Measurements from ENCODE around the gene CHD2.
A peak's percentile ranks its signal among the peaks of the same experiment; 100 is the strongest.
"Not testable (repeated sequence)": the region's sequence is repeated elsewhere in the genome, so short reads cannot be mapped to it uniquely, and the experiment has no call there.

Gene CHD2

DNA sequence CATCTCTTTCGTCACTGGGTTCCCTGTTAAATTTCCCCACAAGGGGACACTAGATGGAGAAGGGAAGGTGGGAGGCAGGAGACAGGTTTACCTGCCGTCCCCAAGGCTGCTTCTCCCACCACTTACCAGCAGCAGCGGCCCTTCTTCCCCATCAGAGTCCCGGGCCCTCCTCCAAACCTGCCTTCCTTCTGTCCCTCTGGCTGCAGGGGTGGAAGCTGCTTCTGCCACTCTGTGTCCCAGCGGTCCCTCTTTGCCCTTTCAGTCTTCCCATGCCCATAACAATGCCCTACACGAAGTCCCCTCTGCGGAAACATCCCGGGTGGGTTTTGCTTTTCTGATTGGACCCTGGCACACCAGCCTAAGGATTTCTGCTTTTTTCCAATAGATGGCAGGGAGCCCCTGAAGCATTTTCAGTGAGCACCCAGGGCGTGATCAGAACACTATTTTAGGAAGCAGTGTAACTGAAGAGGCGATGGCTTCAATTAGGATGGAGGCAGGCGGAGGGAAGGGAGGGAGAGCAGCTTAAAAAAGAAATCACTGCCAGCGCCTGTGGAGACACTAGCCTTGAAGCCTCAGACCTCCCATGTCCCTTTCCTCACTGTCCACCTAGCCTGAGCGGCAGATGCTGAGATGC is 162.6 kb downstream of the CHD2 start:
- H3K27ac ChIP-seq (ENCODE audit: insufficient read depth in 1 of 2, low read depth in 1 of 2, low read length in 2 of 2, poor library complexity in 1 of 2, severe bottlenecking in 2 of 2); H3K4me3 ChIP-seq (ENCODE audit: control insufficient read depth in 1 of 7, extremely low read depth in 1 of 7, insufficient read depth in 4 of 7, low read depth in 2 of 7, low read length in 6 of 7); POLR2A ChIA-PET; H3K27me3 ChIP-seq (replicated peaks in 2 of 5; ENCODE audit: control insufficient read depth in 4 of 5, insufficient read depth in 5 of 5, low read length in 4 of 5); DNase-seq; H3K36me3 ChIP-seq (ENCODE audit: control insufficient read depth in 4 of 4, insufficient read depth in 4 of 4, low read length in 3 of 4); CTCF ChIA-PET; H3K9me3 ChIP-seq (ENCODE audit: control extremely low read depth in 1 of 5, control insufficient read depth in 4 of 5, insufficient read depth in 2 of 5, low read depth in 1 of 5, low read length in 4 of 5): not testable (repeated sequence)
- WGBS (ENCODE audit: insufficient coverage) = 87% methylated on average over 6 of the region's 13 CpGs
- H3K4me1 ChIP-seq (ENCODE audit: control extremely low read depth in 1 of 4, control insufficient read depth in 4 of 4, insufficient read depth in 4 of 4, low read length in 3 of 4) = peaks cover 0 to 44% (median 9%) of the 10 kb centered on the region in 4 experiments

DNA sequence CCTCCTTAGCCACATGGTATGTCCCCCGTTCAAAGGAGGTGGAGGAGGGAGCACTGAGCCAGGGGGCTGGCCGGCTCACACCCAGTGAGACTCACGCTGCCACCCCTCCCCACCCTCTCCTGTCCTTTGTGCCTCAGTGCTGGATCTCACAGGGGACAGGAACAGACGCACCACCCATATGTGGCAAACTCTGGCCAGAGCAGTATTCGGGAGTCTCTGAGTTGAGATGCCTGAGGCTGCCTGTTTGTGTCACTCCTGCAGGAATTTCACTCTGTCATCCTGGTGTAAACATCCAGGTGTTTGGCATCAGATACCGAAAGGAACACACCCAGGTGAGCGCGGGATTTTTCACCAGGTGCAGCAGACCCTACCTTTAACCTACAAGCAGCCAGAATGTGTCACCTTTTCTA is 163.1 kb downstream of the CHD2 start:
- Histone ChIP-seq H3K4me3 (ENCODE audit: control insufficient read depth in 1 of 7, extremely low read depth in 1 of 7, insufficient read depth in 4 of 7, low read depth in 2 of 7, low read length in 6 of 7) (no peak overlapping the region), H3K27ac (ENCODE audit: insufficient read depth in 1 of 2, low read depth in 1 of 2, low read length in 2 of 2, poor library complexity in 1 of 2, severe bottlenecking in 2 of 2) (no peak overlapping the region), H3K4me1 (ENCODE audit: control extremely low read depth in 1 of 4, control insufficient read depth in 4 of 4, insufficient read depth in 4 of 4, low read length in 3 of 4) (peaks cover 0 to 41% (median 9%) of the 10 kb centered on the region in 4 experiments), H3K36me3 (ENCODE audit: control insufficient read depth in 4 of 4, insufficient read depth in 4 of 4, low read length in 3 of 4) (no peaks in the 10 kb centered on the region), H3K27me3 (replicated peaks in 2 of 5; ENCODE audit: control insufficient read depth in 4 of 5, insufficient read depth in 5 of 5, low read length in 4 of 5) (no peaks in the 10 kb centered on the region), H3K9me3 (ENCODE audit: control extremely low read depth in 1 of 5, control insufficient read depth in 4 of 5, insufficient read depth in 2 of 5, low read depth in 1 of 5, low read length in 4 of 5) (no peaks in the 10 kb centered on the region)
- no peak for DNase-seq
- ChIA-PET POLR2A (interaction anchor here (1.1 kb wide), 1 partner anchor 25 kb away, joined by 3 read pairs; no protein-coding TSS in a partner anchor), CTCF (interaction anchor here (1.2 to 1.6 kb wide), 4 partner anchors 9 to 28 kb away, joined by 3 to 6 read pairs (median 5); no protein-coding TSS in a partner anchor)
- WGBS (ENCODE audit: insufficient coverage) = 92% methylated on average over 5 of the region's 8 CpGs

DNA sequence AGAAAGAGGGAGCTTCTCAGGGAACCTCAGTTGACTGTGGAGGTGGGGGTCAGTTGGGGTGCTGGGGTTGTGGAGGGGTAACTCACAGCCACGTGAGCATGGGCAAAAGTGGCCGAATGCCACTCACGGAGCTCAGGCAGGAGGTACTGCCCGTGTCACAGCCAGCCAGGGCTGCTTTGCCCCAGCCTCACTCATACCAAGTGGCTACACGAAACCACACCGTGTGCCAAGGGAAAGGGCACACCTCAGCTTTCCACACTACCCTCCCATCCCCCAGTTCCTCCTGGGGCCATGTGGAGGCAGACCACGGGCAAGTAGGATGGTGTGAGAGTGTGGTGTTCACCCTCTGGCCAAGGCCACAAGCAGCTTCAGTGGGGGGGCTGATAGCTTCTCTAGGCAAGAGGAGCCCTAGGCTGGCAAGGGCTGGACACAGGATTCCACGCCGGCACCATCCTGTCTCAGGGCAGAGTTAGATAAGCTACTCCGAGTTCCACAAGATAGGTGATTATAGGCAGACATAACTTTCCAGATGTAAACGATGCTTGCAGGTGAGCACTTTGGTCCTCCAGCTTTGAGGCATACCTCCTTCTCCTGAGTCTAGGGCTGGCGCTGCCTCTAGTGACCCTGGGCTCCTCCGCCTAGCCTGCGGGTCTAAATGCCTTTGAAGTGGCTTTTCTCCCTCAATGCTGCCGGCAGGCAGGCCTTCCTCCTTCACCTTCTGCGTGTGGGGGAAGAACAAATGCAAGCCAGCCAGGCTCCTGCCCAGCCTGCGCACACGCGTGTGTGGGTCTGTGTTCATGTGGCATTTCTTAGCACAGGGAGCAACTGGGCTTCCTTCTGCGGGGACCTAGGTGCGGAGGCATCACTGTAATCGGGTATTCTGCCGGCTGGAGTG is 163.9 kb downstream of the CHD2 start:
- Histone ChIP-seq H3K4me1 (ENCODE audit: control extremely low read depth in 1 of 4, control insufficient read depth in 4 of 4, insufficient read depth in 4 of 4, low read length in 3 of 4) (peaks cover 0 to 39% (median 9%) of the 10 kb centered on the region in 4 experiments), H3K36me3 (ENCODE audit: control insufficient read depth in 4 of 4, insufficient read depth in 4 of 4, low read length in 3 of 4) (no peaks in the 10 kb centered on the region), H3K27ac (ENCODE audit: insufficient read depth in 1 of 2, low read depth in 1 of 2, low read length in 2 of 2, poor library complexity in 1 of 2, severe bottlenecking in 2 of 2) (no peak overlapping the region), H3K9me3 (ENCODE audit: control extremely low read depth in 1 of 5, control insufficient read depth in 4 of 5, insufficient read depth in 2 of 5, low read depth in 1 of 5, low read length in 4 of 5) (no peaks in the 10 kb centered on the region), H3K4me3 (ENCODE audit: control insufficient read depth in 1 of 7, extremely low read depth in 1 of 7, insufficient read depth in 4 of 7, low read depth in 2 of 7, low read length in 6 of 7) (no peak overlapping the region), H3K27me3 (replicated peaks in 2 of 5; ENCODE audit: control insufficient read depth in 4 of 5, insufficient read depth in 5 of 5, low read length in 4 of 5) (peaks cover 0 to 2% (median 0%) of the 10 kb centered on the region in 5 experiments)
- 59% methylated on average over 20 of the region's 23 CpGs for WGBS (ENCODE audit: insufficient coverage)
- POLR2A ChIA-PET = interaction anchor here (0.7 to 1.1 kb wide), 2 partner anchors 26 to 992 kb away, joined by 3 to 4 read pairs; no protein-coding TSS in a partner anchor
- DNase-seq = peak in 1 of 3 donors; percentile 44
- CTCF ChIA-PET = interaction anchor here (1.2 to 1.9 kb wide), 5 partner anchors 10 to 29 kb away, joined by 3 to 6 read pairs (median 6); no protein-coding TSS in a partner anchor

DNA sequence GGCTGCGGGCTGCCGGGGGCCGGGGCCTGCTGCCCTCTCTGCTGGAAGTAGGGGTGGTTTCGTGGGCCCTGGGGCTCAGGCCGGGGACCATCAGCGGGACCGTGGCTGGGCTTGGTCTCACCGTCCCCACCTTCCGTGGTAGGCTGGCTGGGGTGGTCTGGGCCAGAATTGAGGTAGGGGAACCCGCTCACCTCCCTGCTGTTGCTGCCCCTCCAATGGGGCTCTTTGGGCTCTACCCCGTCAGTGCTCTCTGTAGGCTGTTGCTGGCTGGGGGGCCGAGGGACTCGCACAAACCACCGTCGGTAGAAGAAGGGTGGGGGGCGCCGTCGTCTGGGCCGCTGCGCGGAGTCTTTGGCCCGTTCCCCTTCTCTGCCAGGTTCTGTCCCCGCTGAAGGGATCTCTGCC is 165.5 kb downstream of the CHD2 start:
- Histone ChIP-seq H3K4me1 (ENCODE audit: control extremely low read depth in 1 of 4, control insufficient read depth in 4 of 4, insufficient read depth in 4 of 4, low read length in 3 of 4) (peaks cover 0 to 28% (median 9%) of the 10 kb centered on the region in 4 experiments), H3K9me3 (ENCODE audit: control extremely low read depth in 1 of 5, control insufficient read depth in 4 of 5, insufficient read depth in 2 of 5, low read depth in 1 of 5, low read length in 4 of 5) (no peaks in the 10 kb centered on the region), H3K4me3 (ENCODE audit: control insufficient read depth in 1 of 7, extremely low read depth in 1 of 7, insufficient read depth in 4 of 7, low read depth in 2 of 7, low read length in 6 of 7) (no peak overlapping the region), H3K36me3 (ENCODE audit: control insufficient read depth in 4 of 4, insufficient read depth in 4 of 4, low read length in 3 of 4) (no peaks in the 10 kb centered on the region), H3K27me3 (replicated peaks in 2 of 5; ENCODE audit: control insufficient read depth in 4 of 5, insufficient read depth in 5 of 5, low read length in 4 of 5) (peaks cover 0 to 12% (median 0%) of the 10 kb centered on the region in 5 experiments), H3K27ac (ENCODE audit: insufficient read depth in 1 of 2, low read depth in 1 of 2, low read length in 2 of 2, poor library complexity in 1 of 2, severe bottlenecking in 2 of 2) (no peak overlapping the region)
- no peak for DNase-seq
- POLR2A ChIA-PET = no interaction called here
- WGBS (ENCODE audit: insufficient coverage) = 98% methylated on average over 12 of the region's 23 CpGs
- CTCF ChIA-PET = interaction anchor here (1.9 kb wide), 1 partner anchor 22 kb away, joined by 6 read pairs; no protein-coding TSS in a partner anchor

DNA sequence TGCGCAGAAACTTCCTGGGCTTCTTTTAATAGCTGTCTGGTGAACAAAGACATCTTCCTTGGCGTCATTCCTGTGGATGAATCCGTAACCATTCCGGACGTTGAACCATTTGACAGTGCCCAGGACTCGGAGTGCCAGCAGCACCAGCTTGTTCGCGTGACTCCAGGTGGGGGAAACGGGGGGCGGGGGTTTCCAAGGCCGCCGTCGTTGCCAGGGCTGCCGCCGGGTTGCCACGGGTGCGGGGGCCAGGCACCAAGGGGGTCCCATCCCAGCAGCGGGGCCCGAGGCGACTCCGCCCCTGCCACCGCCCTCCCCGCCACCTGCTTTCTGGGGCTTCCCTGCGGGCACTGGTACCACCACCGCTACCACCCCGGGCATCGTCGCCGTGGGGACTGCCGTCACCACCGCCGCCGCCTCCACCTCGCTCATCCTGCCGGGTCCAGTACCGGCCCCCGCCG is 166.1 kb downstream of the CHD2 start:
- 97% methylated on average over 33 of the region's 38 CpGs for WGBS (ENCODE audit: insufficient coverage)
- ChIA-PET CTCF (interaction anchor here (2.0 kb wide), 1 partner anchor 13 kb away, joined by 8 read pairs; no protein-coding TSS in a partner anchor), POLR2A (no interaction called here)
- H3K4me1 ChIP-seq (ENCODE audit: control extremely low read depth in 1 of 4, control insufficient read depth in 4 of 4, insufficient read depth in 4 of 4, low read length in 3 of 4) = peaks cover 0 to 30% (median 9%) of the 10 kb centered on the region in 4 experiments
- peaks cover 0 to 14% (median 0%) of the 10 kb centered on the region in 5 experiments for H3K27me3 ChIP-seq (replicated peaks in 2 of 5; ENCODE audit: control insufficient read depth in 4 of 5, insufficient read depth in 5 of 5, low read length in 4 of 5)
- no peaks in the 10 kb centered on the region for H3K36me3 ChIP-seq (ENCODE audit: control insufficient read depth in 4 of 4, insufficient read depth in 4 of 4, low read length in 3 of 4)
- no peak for DNase-seq
- no peaks in the 10 kb centered on the region for H3K9me3 ChIP-seq (ENCODE audit: control extremely low read depth in 1 of 5, control insufficient read depth in 4 of 5, insufficient read depth in 2 of 5, low read depth in 1 of 5, low read length in 4 of 5)
- H3K27ac ChIP-seq (ENCODE audit: insufficient read depth in 1 of 2, low read depth in 1 of 2, low read length in 2 of 2, poor library complexity in 1 of 2, severe bottlenecking in 2 of 2) = no peak overlapping the region
- H3K4me3 ChIP-seq (ENCODE audit: control insufficient read depth in 1 of 7, extremely low read depth in 1 of 7, insufficient read depth in 4 of 7, low read depth in 2 of 7, low read length in 6 of 7) = no peak overlapping the region

DNA sequence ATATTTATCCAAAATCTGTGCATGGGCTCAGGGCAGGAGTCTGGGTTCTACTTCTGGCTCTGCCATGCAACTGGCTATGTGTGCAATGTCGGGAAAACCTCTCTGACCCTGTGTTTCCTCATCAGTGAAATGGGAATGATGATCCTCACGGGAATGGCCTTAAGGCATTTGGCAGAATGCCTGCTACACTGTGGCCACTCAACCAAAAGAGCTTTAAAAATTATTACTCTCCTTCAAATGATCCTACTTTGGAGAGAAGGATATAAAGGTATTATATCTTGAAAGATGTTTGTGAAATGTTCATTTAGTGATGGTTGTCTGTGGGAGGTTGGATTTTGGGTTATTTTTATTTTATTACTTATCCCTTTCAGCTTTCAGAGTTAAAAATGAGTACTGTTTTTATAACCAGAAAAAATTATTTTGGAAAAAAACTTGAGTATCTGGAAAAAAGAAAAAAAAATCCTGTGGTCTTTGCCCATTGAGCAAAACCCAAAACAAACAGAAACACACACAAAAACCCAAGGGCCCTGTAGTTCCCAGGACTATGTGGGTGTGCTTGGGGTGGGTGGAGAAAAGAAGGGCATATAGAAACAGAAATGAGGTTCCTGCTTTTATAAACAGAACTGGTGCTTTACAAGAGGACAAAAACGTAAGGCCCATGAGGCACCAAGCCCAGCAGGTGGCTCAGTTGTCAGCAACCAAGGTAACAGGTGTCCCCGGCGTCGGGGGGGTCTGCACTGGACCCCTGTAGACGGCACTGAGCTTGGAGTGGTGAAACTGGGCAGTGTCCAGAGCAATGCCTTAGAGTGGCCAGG is 166.9 kb downstream of the CHD2 start:
- CTCF ChIA-PET = interaction anchor here (2.0 kb wide), 1 partner anchor 14 kb away, joined by 8 read pairs; no protein-coding TSS in a partner anchor
- H3K27me3 ChIP-seq (replicated peaks in 2 of 5; ENCODE audit: control insufficient read depth in 4 of 5, insufficient read depth in 5 of 5, low read length in 4 of 5) = peaks cover 0 to 22% (median 0%) of the 10 kb centered on the region in 5 experiments
- WGBS (ENCODE audit: insufficient coverage) = 79% methylated on average over 7 of the region's 7 CpGs

More for the DNA sequence above, 166.9 kb downstream of the CHD2 start:
- Histone ChIP-seq H3K4me1 (ENCODE audit: control extremely low read depth in 1 of 4, control insufficient read depth in 4 of 4, insufficient read depth in 4 of 4, low read length in 3 of 4) (peaks cover 0 to 33% (median 12%) of the 10 kb centered on the region in 4 experiments), H3K4me3 (ENCODE audit: control insufficient read depth in 1 of 7, extremely low read depth in 1 of 7, insufficient read depth in 4 of 7, low read depth in 2 of 7, low read length in 6 of 7) (no peak overlapping the region), H3K27ac (ENCODE audit: insufficient read depth in 1 of 2, low read depth in 1 of 2, low read length in 2 of 2, poor library complexity in 1 of 2, severe bottlenecking in 2 of 2) (no peak overlapping the region), H3K36me3 (ENCODE audit: control insufficient read depth in 4 of 4, insufficient read depth in 4 of 4, low read length in 3 of 4) (no peaks in the 10 kb centered on the region), H3K9me3 (ENCODE audit: control extremely low read depth in 1 of 5, control insufficient read depth in 4 of 5, insufficient read depth in 2 of 5, low read depth in 1 of 5, low read length in 4 of 5) (no peaks in the 10 kb centered on the region)
- no peak for DNase-seq
- POLR2A ChIA-PET = no interaction called here
